Endothelial cell of umbilical vein (primary cell): ENCODE results near the gene EFR3B. TPM values are rescaled to one million over a fixed set of nuclear protein-coding genes. Genes with fewer than 3 reads are reported as not detected.

Source experiments
- BruUV-seq: library from RNA; stranded (reverse); fragments of 400-500 nt; replicated peaks from 2 replicates; lab custom pipeline; 2021; lab: Mats Ljungman, UMichigan
- CTCF ChIA-PET: fragments of 300-600, 350-600 bp; sonication (Branson Sonifier 250); formaldehyde crosslinking; loops from one replicate; lab custom pipeline; 2021; ENCODE audit warnings: antibody characterized with exemption, inconsistent platforms; lab: Charles Lee
- POLR2A ChIA-PET: fragments of 300-600, 350-600 bp; sonication (Branson Sonifier 250); formaldehyde crosslinking; loops from one replicate; lab custom pipeline; 2021; ENCODE audit warnings: antibody characterized with exemption, inconsistent platforms; lab: Charles Lee
- DNase-seq: peaks from one replicate; pipeline ENCODE4 v3.0.0-alpha.2; 2011; ENCODE audit warnings: low read depth, low spot score
- FAIRE-seq: peaks from 2 replicates; lab custom pipeline; 2011; peaks lifted over from hg19 to GRCh38; lab: Jason Lieb, UNC
- H2AFZ ChIP-seq: 2 replicates; pipeline ENCODE4 v1.6.0; 2012; ENCODE audit warnings: low read depth, low read length, control low read depth, inconsistent platforms
- H3K27ac ChIP-seq: 2 replicates; pipeline ENCODE4 v1.5.1; 2011; ENCODE audit warnings: low read depth, mild to moderate bottlenecking, control low read depth, low read length, moderate library complexity; ENCODE audit not compliant: insufficient read depth
- H3K27me3 ChIP-seq, 2 experiments: 2 replicates each; pipeline versions ENCODE4 v1.6.0 to v1.6.1; 2011; ENCODE audit warnings: low read length in 2 of 2, mixed read lengths in 1 of 2; ENCODE audit not compliant: control insufficient read depth in 2 of 2, insufficient read depth in 2 of 2
- H3K36me3 ChIP-seq, 2 experiments: 2 replicates in 1 of 2; 3 replicates in 1 of 2; pipeline ENCODE4 v1.5.1; 2011; ENCODE audit warnings: low read length in 2 of 2, mild to moderate bottlenecking in 1 of 2, moderate library complexity in 1 of 2; ENCODE audit not compliant: control insufficient read depth in 2 of 2, insufficient read depth in 2 of 2; ENCODE audit errors: extremely low read depth in 1 of 2
- H3K4me1 ChIP-seq: 3 replicates; pipeline ENCODE4 v1.5.1; 2011; ENCODE audit warnings: mild to moderate bottlenecking, low read length; ENCODE audit not compliant: control insufficient read depth, insufficient read depth; ENCODE audit errors: extremely low read depth
- H3K4me2 ChIP-seq: 2 replicates; pipeline ENCODE4 v1.6.1; 2011; ENCODE audit warnings: low read length, control low read depth, mixed read lengths; ENCODE audit not compliant: insufficient read depth
- H3K4me3 ChIP-seq, 3 experiments: fragments of 200-600 bp in 1 of 3; sonication (generic), shearing (Covaris generic) in 1 of 3; replicated peaks in 1 of 3; 2 replicates each; pipeline ENCODE4 v1.5.1; 2011 to 2016; ENCODE audit warnings: control low read depth in 3 of 3, low read length in 3 of 3, mild to moderate bottlenecking in 2 of 3, inconsistent platforms in 1 of 3, low read depth in 1 of 3, moderate library complexity in 1 of 3; ENCODE audit not compliant: insufficient read depth in 1 of 3
- H3K79me2 ChIP-seq: 2 replicates; pipeline ENCODE4 v1.6.0; 2012; ENCODE audit warnings: low read length, inconsistent platforms; ENCODE audit not compliant: control insufficient read depth, insufficient read depth
- H3K9ac ChIP-seq: replicated peaks from 2 replicates; pipeline ENCODE3; 2011; ENCODE audit warnings: low read length, control low read depth; ENCODE audit not compliant: insufficient read depth; ENCODE audit errors: extremely low read depth
- H3K9me1 ChIP-seq: replicated peaks from 3 replicates; pipeline ENCODE4 v1.6.0; 2011; ENCODE audit warnings: mild to moderate bottlenecking, low read length; ENCODE audit not compliant: control insufficient read depth, insufficient read depth; ENCODE audit errors: extremely low read depth
- H3K9me3 ChIP-seq: replicated peaks from 2 replicates; pipeline ENCODE4 v1.5.1; 2012; ENCODE audit warnings: low read length, inconsistent platforms; ENCODE audit not compliant: control insufficient read depth, insufficient read depth
- H4K20me1 ChIP-seq: replicated peaks from 2 replicates; pipeline ENCODE3; 2011; ENCODE audit warnings: mild to moderate bottlenecking, low read length; ENCODE audit not compliant: control insufficient read depth, insufficient read depth; ENCODE audit errors: extremely low read depth
- CTCF ChIP-seq, 2 donors: IDR thresholded peaks; 1 replicate in 1 of 2; 2 replicates in 1 of 2; pipeline ENCODE4 v1.5.1; 2011; ENCODE audit warnings: low read length in 2 of 2, mild to moderate bottlenecking in 2 of 2, moderate library complexity in 2 of 2, control low read depth in 1 of 2, inconsistent platforms in 1 of 2, low read depth in 1 of 2; ENCODE audit not compliant: insufficient read depth in 1 of 2; ENCODE audit errors: extremely low read depth in 1 of 2
- GATA2 ChIP-seq: IDR thresholded peaks from 2 replicates; pipeline ENCODE4 v1.7.0; 2011; ENCODE audit warnings: low read depth, mild to moderate bottlenecking, moderate library complexity, mixed read lengths, low read length; ENCODE audit not compliant: insufficient read length, insufficient read depth
- JUN ChIP-seq: IDR thresholded peaks from 2 replicates; pipeline ENCODE4 v1.6.1; 2011; ENCODE audit warnings: borderline replicate concordance, low read depth; ENCODE audit not compliant: insufficient read length, insufficient read depth
- MAX ChIP-seq: IDR thresholded peaks from 2 replicates; pipeline ENCODE4 v1.6.1; 2011; ENCODE audit not compliant: insufficient read depth, insufficient read length
- dilution Hi-C: fragments of 300-500 bp; cut with MboI; formaldehyde crosslinking; loops from one replicate; pipeline ENCODE4 v1.15.0; 2019; ENCODE audit warnings: low sequenced_read_pairs; ENCODE audit not compliant: extremely low pct_ligation_motif_present
- intact Hi-C: fragments of 100-400 bp; cut with micrococcal nuclease; formaldehyde crosslinking; loops from one replicate; pipeline ENCODE4 v1.10.0; 2022
- polyA plus RNA-seq, 4 experiments: library from polyadenylated mRNA; depleted of rRNA in 3 of 4; stranded (reverse) in 3 of 4; unstranded in 1 of 4; fragments of >200 nt; gene quantifications; 2 replicates each; pipeline versions ENCODE4 v1.2.1 to v1.2.3, GENCODE V29; 2011 to 2012; ENCODE audit warnings: missing spikeins in 1 of 4
- total RNA-seq: library from RNA; stranded (reverse); gene quantifications from 2 replicates; pipeline ENCODE4 v1.2.3, GENCODE V29; 2021

Gene EFR3B
- total and polyA plus RNA-seq, 2 donors (not counting 3 experiments of a cell fraction or from before 2014, with no cell fraction given) = 0.15 to 0.77 TPM

GRCh38 chr2:25184254-25184653 is 142.4 kb downstream of the EFR3B start:
- BruUV-seq = no TSS peak
- intact Hi-C loops = no loop called here
- no peak overlapping the region for H3K27ac ChIP-seq
- no peaks in the 10 kb centered on the region for H4K20me1 ChIP-seq
- ChIA-PET CTCF (interaction anchor here (0.6 to 1.1 kb wide), 2 partner anchors 12 to 18 kb away, joined by 3 to 6 read pairs; no protein-coding TSS in a partner anchor), POLR2A (no interaction called here)
- H3K9me1 ChIP-seq = no peaks in the 10 kb centered on the region
- TF ChIP-seq MAX (no peak), JUN (no peak), CTCF (IDR thresholded peaks at IDR 0.05; ENCODE audit: extremely low read depth in 1 of 2, insufficient read depth in 1 of 2, low read depth in 1 of 2, low read length in 2 of 2) (no peak), GATA2 (no peak)
- dilution Hi-C loops = no loop called here
- H3K27me3 ChIP-seq = peaks cover 3 to 4% of the 10 kb centered on the region in 2 experiments
- no peaks in the 10 kb centered on the region for H3K79me2 ChIP-seq
- no peaks in the 10 kb centered on the region for H3K36me3 ChIP-seq
- H3K4me2 ChIP-seq = no peak overlapping the region
- H2AFZ ChIP-seq = no peak overlapping the region
- H3K4me1 ChIP-seq = no peaks in the 10 kb centered on the region
- no peak overlapping the region for H3K9ac ChIP-seq
- DNase-seq = no peak
- no peak overlapping the region for H3K4me3 ChIP-seq
- FAIRE-seq = no peak
- no peaks in the 10 kb centered on the region for H3K9me3 ChIP-seq
